GM12891 (cell line): Measurements from ENCODE around the gene PRKACA.

ENCODE experiments used
- POLR2A ChIP-seq: IDR thresholded peaks from 2 replicates; pipeline ENCODE4 v1.6.1; 2011; ENCODE audit warnings: low read depth, low read length, control low read depth
- TAF1 ChIP-seq: IDR thresholded peaks from 2 replicates; pipeline ENCODE4 v1.6.1; 2011; ENCODE audit warnings: low read depth, low read length, control low read depth

DNA sequence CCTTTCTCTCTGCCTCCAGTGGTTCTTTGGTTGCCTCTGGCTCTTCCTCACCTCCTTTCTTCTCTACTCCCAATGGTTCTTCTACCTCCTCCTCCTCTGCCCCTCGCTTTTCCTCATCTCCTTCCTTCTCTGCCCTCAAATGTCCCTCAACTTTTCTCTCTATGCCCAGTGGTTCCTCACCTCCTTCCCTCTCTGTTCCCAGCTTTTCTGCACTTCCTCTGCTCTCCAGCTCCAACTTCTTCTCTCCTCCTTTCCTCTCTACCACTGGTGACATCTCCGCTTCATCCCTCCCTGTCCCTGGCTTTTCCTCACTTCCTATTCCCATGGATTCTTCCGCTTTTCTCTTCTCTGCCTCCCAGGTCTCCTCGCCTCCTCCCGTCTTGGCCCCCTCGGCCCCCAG lies 63.5 kb downstream of the PRKACA start:
- TF ChIP-seq TAF1: no peak
- TF ChIP-seq POLR2A: no peak
